Retinal pigment epithelial cell (primary cell): ENCODE results near the gene S100A7.
"Not testable (repeated sequence)": the region's sequence is repeated elsewhere in the genome, so short reads cannot be mapped to it uniquely, and the experiment has no call there.

ENCODE experiments used
- DNase-seq: peaks from one replicate; pipeline ENCODE4 v3.0.0-alpha.2; 2010; ENCODE audit warnings: low read depth
- H3K4me3 ChIP-seq: 2 replicates; pipeline ENCODE4 v1.5.1; 2011; ENCODE audit warnings: mild to moderate bottlenecking, low read length, control low read depth, moderate library complexity
- TF ChIP-seq, protein P1 (sequence below): conservative IDR thresholded peaks from 2 replicates; pipeline ENCODE4 v1.5.1; 2011; ENCODE audit warnings: low read depth, low read length, control low read depth, inconsistent platforms

The S100A7 gene

DNA sequence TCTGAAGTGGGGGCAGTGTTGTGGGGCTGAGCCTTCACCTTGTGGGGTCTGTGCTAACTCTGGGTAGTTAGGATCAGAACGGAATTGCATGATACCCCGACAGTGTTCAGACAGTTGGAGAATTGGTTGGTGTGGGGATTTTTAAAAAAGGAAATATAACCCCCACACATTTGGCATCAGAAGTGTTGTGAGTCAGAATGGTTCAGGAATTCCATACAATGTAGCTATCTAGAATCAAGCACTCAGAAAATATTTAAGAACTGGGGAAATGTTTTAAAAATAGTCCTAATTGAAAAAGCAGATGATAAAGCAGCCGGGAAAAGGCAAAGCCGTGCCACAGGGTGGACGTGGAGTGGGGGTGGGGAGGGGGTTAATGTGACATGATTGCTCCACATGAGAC, 6.5 kb upstream of the S100A7 start:
- no peak for DNase-seq
- peak overlapping the region; percentile 9 for H3K4me3 ChIP-seq
- TF ChIP-seq, protein P1, sequence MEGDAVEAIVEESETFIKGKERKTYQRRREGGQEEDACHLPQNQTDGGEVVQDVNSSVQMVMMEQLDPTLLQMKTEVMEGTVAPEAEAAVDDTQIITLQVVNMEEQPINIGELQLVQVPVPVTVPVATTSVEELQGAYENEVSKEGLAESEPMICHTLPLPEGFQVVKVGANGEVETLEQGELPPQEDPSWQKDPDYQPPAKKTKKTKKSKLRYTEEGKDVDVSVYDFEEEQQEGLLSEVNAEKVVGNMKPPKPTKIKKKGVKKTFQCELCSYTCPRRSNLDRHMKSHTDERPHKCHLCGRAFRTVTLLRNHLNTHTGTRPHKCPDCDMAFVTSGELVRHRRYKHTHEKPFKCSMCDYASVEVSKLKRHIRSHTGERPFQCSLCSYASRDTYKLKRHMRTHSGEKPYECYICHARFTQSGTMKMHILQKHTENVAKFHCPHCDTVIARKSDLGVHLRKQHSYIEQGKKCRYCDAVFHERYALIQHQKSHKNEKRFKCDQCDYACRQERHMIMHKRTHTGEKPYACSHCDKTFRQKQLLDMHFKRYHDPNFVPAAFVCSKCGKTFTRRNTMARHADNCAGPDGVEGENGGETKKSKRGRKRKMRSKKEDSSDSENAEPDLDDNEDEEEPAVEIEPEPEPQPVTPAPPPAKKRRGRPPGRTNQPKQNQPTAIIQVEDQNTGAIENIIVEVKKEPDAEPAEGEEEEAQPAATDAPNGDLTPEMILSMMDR, result no peak

DNA sequence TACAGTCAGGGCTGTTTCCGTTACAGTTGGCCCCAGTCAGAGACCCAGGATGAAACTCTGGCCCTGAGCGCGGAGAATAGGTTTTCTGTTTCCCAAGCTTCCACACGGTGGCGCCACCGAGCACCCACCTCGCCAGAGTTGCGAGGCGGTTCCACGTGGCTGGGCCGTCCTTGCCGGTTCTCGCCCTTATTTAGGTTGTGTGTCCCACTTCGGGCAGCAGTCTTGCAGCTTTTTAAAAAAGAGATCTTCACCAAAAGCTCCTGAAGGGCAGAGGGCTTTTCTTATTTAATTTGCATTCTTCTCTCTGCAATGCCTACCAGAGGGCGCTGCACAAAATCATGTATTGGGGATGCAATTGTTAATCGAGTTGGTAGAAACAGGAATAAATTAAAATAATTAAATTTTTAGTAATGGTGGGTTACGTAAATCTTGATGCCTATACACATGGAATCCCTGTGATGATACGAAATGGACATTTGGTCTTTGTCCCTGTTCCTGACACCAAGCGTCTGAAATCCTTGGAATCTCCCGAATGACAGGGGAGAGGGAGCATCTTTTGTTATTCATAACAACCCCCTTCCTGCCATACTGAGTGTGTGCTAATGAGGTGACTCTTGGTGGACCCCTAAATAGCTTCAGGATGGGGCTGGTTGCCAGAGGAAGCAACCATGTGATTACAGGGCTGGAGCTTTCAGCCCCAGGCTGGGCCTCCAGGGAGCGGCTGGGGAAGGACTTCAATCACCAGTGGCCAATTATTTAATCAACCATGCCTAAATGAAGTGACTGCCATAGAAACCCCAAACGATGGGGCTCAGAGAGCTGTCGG, 5.6 kb upstream of the S100A7 start:
- DNase-seq, result peak; percentile 30
- no peak overlapping the region for H3K4me3 ChIP-seq
- TF ChIP-seq, protein P1, result peak; percentile 76

DNA sequence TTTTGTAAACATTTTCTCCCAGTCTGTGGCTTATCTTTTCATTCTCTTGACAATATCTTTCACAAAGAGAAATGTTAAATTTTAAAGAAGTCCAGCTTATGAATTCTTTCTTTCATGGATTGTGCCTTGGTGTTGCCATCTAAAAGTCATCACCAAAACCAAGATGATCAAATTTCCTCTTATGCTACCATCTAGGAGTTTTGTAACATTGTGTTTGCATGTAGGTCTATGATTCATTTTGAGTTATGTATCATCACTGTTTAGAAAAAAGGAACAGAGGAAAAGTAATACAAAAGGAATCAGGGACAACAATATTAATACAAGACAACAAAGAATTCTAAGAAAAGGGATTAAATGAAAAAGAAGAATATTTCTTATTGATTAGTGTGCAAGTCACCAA, 2.3 kb upstream of the S100A7 start:
- H3K4me3 ChIP-seq, DNase-seq: not testable (repeated sequence)

DNA sequence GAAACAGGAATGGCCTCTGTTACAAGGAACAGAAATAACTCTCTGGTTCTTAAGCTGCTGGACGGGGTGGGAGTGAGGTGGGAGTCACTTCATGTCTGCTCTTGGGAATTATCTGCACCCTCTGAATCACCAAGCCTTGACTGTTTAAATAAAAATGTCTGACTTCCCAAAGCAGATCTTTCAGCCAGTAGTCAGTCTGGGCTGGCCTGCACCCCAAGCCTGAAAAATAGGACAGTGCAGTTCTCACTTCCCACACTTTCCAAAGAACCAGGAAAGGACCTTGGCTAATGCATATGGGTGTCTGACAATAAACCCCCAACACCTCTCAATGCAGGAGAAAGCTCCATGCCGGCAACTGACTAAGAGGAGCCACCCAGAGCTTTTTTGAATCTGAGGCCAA, 796 bp downstream of the S100A7 start:
- TF ChIP-seq, protein P1, result no peak
- DNase-seq, result no peak
- no peak overlapping the region for H3K4me3 ChIP-seq

DNA sequence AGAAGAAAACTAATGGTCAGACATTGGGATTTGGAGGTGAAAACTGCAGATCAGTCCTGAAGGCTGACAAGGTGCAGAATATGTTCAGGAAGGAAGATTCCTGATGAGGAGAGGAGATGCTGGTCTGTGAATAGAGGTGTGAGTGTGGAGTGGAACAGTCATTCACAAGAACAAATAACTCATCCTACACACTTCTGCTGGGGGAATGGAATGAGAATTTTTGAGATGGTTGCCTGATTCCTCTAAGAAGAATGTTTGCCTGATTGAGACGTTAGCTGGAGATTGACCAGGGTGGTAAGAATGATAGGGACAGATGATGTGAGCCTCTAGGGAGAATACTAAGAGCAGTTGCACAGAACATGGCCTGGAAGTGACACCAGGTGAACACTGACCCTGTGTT, 4.1 kb downstream of the S100A7 start:
- DNase-seq, result no peak
- H3K4me3 ChIP-seq, result no peak overlapping the region
- TF ChIP-seq, protein P1, result no peak

DNA sequence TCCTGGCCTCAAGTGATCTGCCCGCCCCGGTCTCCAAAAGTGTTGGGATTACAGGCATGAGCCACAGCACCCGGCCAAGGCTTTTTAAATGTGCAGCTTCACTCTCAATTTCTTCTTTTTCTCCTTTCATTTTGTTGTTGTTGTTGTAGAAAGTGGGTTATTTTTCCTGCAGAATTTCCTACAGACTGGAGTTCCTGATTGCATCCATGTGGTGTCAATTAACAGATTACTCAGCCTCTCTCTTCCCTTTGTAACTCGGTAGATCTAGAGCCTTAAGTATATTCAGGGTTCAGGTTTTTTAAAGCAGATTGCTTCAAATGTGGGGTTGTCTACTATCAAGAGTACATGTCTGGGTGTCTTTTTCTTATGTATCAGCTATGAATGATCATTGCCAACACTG, 11.6 kb downstream of the S100A7 start:
- not testable (repeated sequence) for H3K4me3 ChIP-seq, DNase-seq

DNA sequence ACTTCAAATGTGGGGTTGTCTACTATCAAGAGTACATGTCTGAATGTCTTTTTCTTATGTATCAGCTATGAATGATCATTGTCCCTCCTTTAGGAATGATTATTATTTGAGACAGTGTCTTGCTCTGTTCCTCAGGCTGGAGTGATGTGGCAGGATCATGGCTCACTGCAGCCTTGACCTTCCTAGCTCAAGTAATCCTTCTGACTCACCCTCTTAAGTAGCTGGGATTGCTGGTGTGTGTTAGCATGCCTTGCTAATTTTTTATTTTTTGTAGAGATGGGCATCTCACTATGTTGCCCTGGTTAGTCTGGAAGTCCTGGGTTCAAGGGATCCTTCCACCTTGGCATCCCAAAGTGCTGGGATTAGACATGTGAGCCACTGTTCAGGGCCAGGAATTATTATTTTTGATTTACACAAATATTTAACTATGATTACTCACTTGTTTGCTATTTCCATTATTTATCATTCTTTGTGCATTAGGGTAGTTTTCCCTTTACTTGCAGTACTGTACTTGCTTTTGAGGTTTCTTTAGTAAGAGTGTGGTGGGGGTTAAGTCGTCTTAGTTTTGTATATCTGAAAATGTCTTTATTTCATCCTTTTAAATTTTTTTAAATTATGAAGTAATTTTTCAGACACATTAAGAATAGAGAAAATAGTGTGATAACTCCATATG, 12.8 kb downstream of the S100A7 start:
- TF ChIP-seq, protein P1, result no peak
- DNase-seq, result peak; percentile 46
- no peak overlapping the region for H3K4me3 ChIP-seq

DNA sequence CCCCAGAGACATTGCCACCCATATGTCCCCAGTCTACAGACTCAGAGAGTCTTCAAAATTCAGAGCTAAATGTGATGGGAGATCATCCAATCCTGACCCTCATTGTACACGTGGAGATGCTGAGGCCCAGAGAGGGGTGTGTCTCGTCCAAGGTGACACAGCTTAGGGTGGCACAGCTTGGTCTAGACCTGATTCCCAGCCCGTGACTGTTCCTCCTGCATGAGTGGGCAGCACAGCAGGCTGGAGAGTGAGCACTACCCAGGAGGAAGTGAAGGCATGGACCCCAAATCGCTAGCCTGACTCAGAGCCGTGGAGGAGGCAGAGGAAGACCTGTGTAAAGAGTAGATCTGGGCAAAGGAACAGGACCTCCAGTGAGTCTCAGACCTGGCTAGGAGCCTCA, 16.4 kb downstream of the S100A7 start:
- no peak for DNase-seq
- TF ChIP-seq, protein P1, result no peak
- no peak overlapping the region for H3K4me3 ChIP-seq
